Parathyroid adenoma (tissue), 2 donors: Measurements from ENCODE around the gene BMP7.

Experiments
- H2AFZ ChIP-seq: fragments of 300-600 bp; sonication (generic); one replicate; pipeline ENCODE4 v1.7.0; 2017; ENCODE audit warnings: antibody characterized with exemption, mild to moderate bottlenecking
- H3K27ac ChIP-seq: fragments of 300-600 bp; sonication (generic); one replicate; pipeline ENCODE4 v1.7.0; 2017
- H3K27me3 ChIP-seq: fragments of 300-600 bp; sonication (generic); one replicate; pipeline ENCODE4 v1.7.0; 2017; ENCODE audit warnings: low read length; ENCODE audit not compliant: control insufficient read depth, insufficient read depth
- H3K36me3 ChIP-seq: fragments of 300-600 bp; sonication (generic); one replicate; pipeline ENCODE4 v1.7.0; 2017; ENCODE audit warnings: low read length; ENCODE audit not compliant: control insufficient read depth, insufficient read depth
- H3K4me1 ChIP-seq: fragments of 300-600 bp; sonication (generic); one replicate; pipeline ENCODE4 v1.7.0; 2017; ENCODE audit warnings: control low read depth
- H3K4me2 ChIP-seq: fragments of 300-600 bp; sonication (generic); one replicate; pipeline ENCODE4 v1.7.0; 2017; ENCODE audit warnings: low read length
- H3K4me3 ChIP-seq: fragments of 300-600 bp; sonication (generic); one replicate; pipeline ENCODE4 v1.7.0; 2017; ENCODE audit warnings: low read depth, low read length
- H3K79me2 ChIP-seq: fragments of 300-600 bp; sonication (generic); one replicate; pipeline ENCODE4 v1.7.0; 2017; ENCODE audit warnings: control low read depth
- H3K9ac ChIP-seq: fragments of 300-600 bp; sonication (generic); one replicate; pipeline ENCODE4 v1.7.0; 2017; ENCODE audit warnings: mild to moderate bottlenecking
- H3K9me3 ChIP-seq: fragments of 300-600 bp; sonication (generic); one replicate; pipeline ENCODE4 v1.7.0; 2017; ENCODE audit warnings: low read length; ENCODE audit not compliant: control insufficient read depth
- CTCF ChIP-seq: fragments of 300-600 bp; sonication (generic); IDR thresholded peaks from one replicate; pipeline ENCODE4 v1.7.0; 2017; ENCODE audit warnings: antibody characterized with exemption, mild to moderate bottlenecking
- donor health status: primary hyperparathyroidism.

The BMP7 gene

GRCh38 chr20:57213924-57214323 lies 52.5 kb downstream of the BMP7 start:
- no peaks in the 10 kb centered on the region for H3K9me3 ChIP-seq
- no peaks in the 10 kb centered on the region for H3K27me3 ChIP-seq
- H2AFZ ChIP-seq, result no peak overlapping the region
- no peaks in the 10 kb centered on the region for H3K36me3 ChIP-seq
- H3K79me2 ChIP-seq, result no peaks in the 10 kb centered on the region
- no peak overlapping the region for H3K27ac ChIP-seq
- TF ChIP-seq CTCF, result no peak
- H3K4me3 ChIP-seq, result no peak overlapping the region
- no peaks in the 10 kb centered on the region for H3K4me1 ChIP-seq
- no peak overlapping the region for H3K9ac ChIP-seq
- no peak overlapping the region for H3K4me2 ChIP-seq

GRCh38 chr20:57213291-57213690 lies 53.1 kb downstream of the BMP7 start:
- no peak overlapping the region for H3K4me3 ChIP-seq
- no peak overlapping the region for H3K4me2 ChIP-seq
- H2AFZ ChIP-seq, result no peak overlapping the region
- no peaks in the 10 kb centered on the region for H3K4me1 ChIP-seq
- H3K27ac ChIP-seq, result no peak overlapping the region
- no peaks in the 10 kb centered on the region for H3K9me3 ChIP-seq
- H3K27me3 ChIP-seq, result no peaks in the 10 kb centered on the region
- no peak overlapping the region for H3K9ac ChIP-seq
- no peaks in the 10 kb centered on the region for H3K79me2 ChIP-seq
- TF ChIP-seq CTCF, result no peak
- no peaks in the 10 kb centered on the region for H3K36me3 ChIP-seq

GRCh38 chr20:57212534-57213276 lies 53.7 kb downstream of the BMP7 start:
- TF ChIP-seq CTCF, result no peak

GRCh38 chr20:57211908-57212533 lies 54.4 kb downstream of the BMP7 start:
- H2AFZ ChIP-seq, result no peak overlapping the region
- no peaks in the 10 kb centered on the region for H3K4me1 ChIP-seq
- H3K27ac ChIP-seq, result no peak overlapping the region
- no peaks in the 10 kb centered on the region for H3K79me2 ChIP-seq
- TF ChIP-seq CTCF, result no peak
- no peaks in the 10 kb centered on the region for H3K9me3 ChIP-seq
- H3K4me2 ChIP-seq, result no peak overlapping the region
- no peaks in the 10 kb centered on the region for H3K27me3 ChIP-seq
- H3K36me3 ChIP-seq, result no peaks in the 10 kb centered on the region
- no peak overlapping the region for H3K9ac ChIP-seq
- H3K4me3 ChIP-seq, result no peak overlapping the region

More at GRCh38 chr20:57212534-57213276, 53.7 kb downstream of the BMP7 start:
- Histone ChIP-seq H3K36me3 (no peaks in the 10 kb centered on the region), H2AFZ (no peak overlapping the region), H3K4me3 (no peak overlapping the region), H3K4me1 (no peaks in the 10 kb centered on the region), H3K4me2 (no peak overlapping the region), H3K27ac (no peak overlapping the region), H3K79me2 (no peaks in the 10 kb centered on the region), H3K9ac (no peak overlapping the region), H3K27me3 (no peaks in the 10 kb centered on the region), H3K9me3 (no peaks in the 10 kb centered on the region)
